ENCODE measurements around the gene ZNF536. TPM values are rescaled to one million over a fixed set of nuclear protein-coding genes. Genes with fewer than 3 reads are reported as not detected.

ZNF536 gene
- total RNA-seq, 4 donors from 2014 or later: 4.3 to 7.6 (median 5.5) TPM

DNA sequence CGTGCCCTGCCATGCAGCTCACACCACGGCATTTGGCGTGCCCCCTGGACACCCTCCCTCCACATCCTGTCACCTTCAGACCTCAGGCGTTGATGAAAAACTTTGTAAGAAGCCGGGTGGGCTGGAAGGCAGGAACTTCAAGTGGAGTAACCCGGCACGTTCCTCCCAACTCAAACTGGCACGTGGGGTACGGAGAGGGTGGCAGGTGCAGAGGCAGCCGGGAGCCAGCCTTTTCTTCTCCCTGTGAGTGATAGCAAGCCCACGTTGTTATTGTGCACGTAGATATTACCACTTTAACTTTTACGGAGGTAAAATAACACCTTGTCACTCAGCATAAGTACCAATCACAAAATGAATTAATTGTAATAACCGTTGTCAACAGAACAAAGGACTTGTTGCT is 198.0 kb downstream of the ZNF536 start:
- no peak overlapping the region for H3K4me3 ChIP-seq
- no peaks in the 10 kb centered on the region for H3K36me3 ChIP-seq
- ATAC-seq: no peak
- peaks cover 19% of the 10 kb centered on the region for H3K27me3 ChIP-seq
- H3K4me1 ChIP-seq: no peaks in the 10 kb centered on the region
- 65 to 69% methylated on average over 8 of the region's 14 CpGs for WGBS, 2 donors (ENCODE audit: low coverage in 1 of 2)
- no peak overlapping the region for H3K27ac ChIP-seq
- TF ChIP-seq, protein P1, sequence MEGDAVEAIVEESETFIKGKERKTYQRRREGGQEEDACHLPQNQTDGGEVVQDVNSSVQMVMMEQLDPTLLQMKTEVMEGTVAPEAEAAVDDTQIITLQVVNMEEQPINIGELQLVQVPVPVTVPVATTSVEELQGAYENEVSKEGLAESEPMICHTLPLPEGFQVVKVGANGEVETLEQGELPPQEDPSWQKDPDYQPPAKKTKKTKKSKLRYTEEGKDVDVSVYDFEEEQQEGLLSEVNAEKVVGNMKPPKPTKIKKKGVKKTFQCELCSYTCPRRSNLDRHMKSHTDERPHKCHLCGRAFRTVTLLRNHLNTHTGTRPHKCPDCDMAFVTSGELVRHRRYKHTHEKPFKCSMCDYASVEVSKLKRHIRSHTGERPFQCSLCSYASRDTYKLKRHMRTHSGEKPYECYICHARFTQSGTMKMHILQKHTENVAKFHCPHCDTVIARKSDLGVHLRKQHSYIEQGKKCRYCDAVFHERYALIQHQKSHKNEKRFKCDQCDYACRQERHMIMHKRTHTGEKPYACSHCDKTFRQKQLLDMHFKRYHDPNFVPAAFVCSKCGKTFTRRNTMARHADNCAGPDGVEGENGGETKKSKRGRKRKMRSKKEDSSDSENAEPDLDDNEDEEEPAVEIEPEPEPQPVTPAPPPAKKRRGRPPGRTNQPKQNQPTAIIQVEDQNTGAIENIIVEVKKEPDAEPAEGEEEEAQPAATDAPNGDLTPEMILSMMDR (IDR thresholded peaks at IDR 0.05): no peak
- no peak for TF ChIP-seq POLR2AphosphoS5 (IDR thresholded peaks at IDR 0.05)
- TF ChIP-seq POLR2A (IDR thresholded peaks at IDR 0.05): no peak
- TF ChIP-seq EP300 (IDR thresholded peaks at IDR 0.05): no peak
- no peaks in the 10 kb centered on the region for H3K9me3 ChIP-seq

DNA sequence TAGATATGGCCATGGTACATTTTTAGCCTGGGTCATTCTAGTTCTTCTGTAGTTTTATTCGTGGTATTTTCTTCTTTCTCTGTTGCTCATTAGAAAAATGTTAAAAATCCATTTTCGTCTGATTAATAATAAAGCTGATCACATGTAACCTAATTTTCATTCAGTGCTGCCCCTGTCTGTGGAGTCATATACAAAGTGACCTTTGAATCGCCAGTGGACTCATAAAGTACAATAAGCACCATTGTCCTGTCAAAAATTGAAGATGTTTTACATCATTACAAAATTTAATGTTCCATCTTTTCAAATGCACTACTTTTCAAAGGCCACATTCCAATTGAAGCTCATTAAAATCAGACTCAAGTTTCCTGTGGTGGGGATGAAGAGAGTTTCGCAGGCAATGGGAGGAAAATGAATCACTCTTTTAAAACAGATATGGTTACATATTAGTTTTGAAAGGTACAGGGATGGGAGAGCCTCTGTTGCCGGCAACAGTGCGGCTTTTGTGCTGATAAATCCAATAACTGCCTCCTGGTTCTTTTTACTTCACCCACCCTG is 205.4 kb downstream of the ZNF536 start:
- 58 to 63% methylated on average over 6 of the region's 6 CpGs for WGBS, 2 donors (ENCODE audit: low coverage in 1 of 2)
- H3K27me3 ChIP-seq: peaks cover 22% of the 10 kb centered on the region
- no peak for TF ChIP-seq EP300 (IDR thresholded peaks at IDR 0.05)
- no peak for TF ChIP-seq POLR2A (IDR thresholded peaks at IDR 0.05)
- TF ChIP-seq POLR2AphosphoS5 (IDR thresholded peaks at IDR 0.05): no peak
- TF ChIP-seq, protein P1 (IDR thresholded peaks at IDR 0.05): no peak
- H3K36me3 ChIP-seq: no peaks in the 10 kb centered on the region
- no peaks in the 10 kb centered on the region for H3K4me1 ChIP-seq
- H3K9me3 ChIP-seq: no peaks in the 10 kb centered on the region
- no peak for ATAC-seq
- no peak overlapping the region for H3K4me3 ChIP-seq
- peak overlapping the region in 1 of 4 donors; percentile 29 for H3K27ac ChIP-seq

DNA sequence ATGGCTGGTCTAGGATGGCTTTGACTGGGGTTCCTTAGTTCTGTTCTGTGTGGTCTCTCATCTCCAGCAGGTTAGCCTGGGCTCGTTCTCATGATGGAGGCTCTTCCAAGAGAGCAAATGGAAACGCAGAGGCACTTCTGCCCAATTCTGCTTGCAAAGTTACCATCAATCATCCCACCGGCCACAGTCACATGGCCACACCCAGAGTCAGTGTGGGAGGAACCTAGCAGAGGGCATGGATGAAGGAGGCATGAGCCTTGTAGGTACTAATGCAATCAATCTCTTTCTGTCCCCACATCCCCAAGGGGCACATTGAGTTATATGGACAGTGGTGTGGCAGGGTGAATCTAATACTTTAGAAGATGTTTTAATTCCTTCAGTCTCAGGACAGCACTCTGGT is 207.2 kb downstream of the ZNF536 start:
- H3K27ac ChIP-seq: no peak overlapping the region
- H3K36me3 ChIP-seq: no peaks in the 10 kb centered on the region
- H3K4me1 ChIP-seq: no peaks in the 10 kb centered on the region
- no peak overlapping the region for H3K4me3 ChIP-seq
- H3K27me3 ChIP-seq: peaks cover 25% of the 10 kb centered on the region
- TF ChIP-seq POLR2AphosphoS5 (IDR thresholded peaks at IDR 0.05): no peak
- TF ChIP-seq POLR2A (IDR thresholded peaks at IDR 0.05): no peak
- TF ChIP-seq EP300 (IDR thresholded peaks at IDR 0.05): no peak
- TF ChIP-seq, protein P1 (IDR thresholded peaks at IDR 0.05): no peak
- H3K9me3 ChIP-seq: no peaks in the 10 kb centered on the region
- WGBS, 2 donors (ENCODE audit: low coverage in 1 of 2): 69 to 79% methylated on average over 2 to 3 of the region's 3 CpGs
- no peak for ATAC-seq

DNA sequence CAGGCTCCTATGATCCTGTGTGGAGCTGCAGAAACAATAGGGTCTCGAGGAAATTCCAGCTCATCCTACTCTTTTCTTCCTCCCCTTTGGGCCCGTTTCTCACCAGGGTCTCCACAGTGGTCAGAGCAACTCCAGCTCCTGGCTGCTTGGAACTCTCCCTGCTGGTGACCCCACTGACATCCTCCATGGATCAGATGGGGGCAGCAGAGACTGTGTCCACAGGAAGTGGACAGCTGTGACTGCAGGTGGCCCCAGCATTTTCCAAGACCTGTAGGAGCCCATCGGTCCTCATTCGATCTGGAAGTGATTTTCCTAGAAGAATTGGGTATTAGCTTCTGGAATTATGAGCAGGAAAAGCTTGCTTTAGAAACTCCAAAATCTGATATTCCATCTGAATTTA is 208.5 kb downstream of the ZNF536 start:
- Histone ChIP-seq H3K4me1 (no peaks in the 10 kb centered on the region), H3K9me3 (no peaks in the 10 kb centered on the region), H3K36me3 (no peaks in the 10 kb centered on the region), H3K27ac (no peak overlapping the region), H3K27me3 (peaks cover 25% of the 10 kb centered on the region), H3K4me3 (no peak overlapping the region)
- WGBS, 2 donors (ENCODE audit: low coverage in 1 of 2): 64% methylated on average over 4 of the region's 4 CpGs; no CpG with 5 or more reads in 1 of the 2 donors
- TF ChIP-seq POLR2AphosphoS5 (IDR thresholded peaks at IDR 0.05) (no peak), EP300 (IDR thresholded peaks at IDR 0.05) (no peak), POLR2A (IDR thresholded peaks at IDR 0.05) (no peak)
- TF ChIP-seq, protein P1 (IDR thresholded peaks at IDR 0.05): no peak
- ATAC-seq: no peak

DNA sequence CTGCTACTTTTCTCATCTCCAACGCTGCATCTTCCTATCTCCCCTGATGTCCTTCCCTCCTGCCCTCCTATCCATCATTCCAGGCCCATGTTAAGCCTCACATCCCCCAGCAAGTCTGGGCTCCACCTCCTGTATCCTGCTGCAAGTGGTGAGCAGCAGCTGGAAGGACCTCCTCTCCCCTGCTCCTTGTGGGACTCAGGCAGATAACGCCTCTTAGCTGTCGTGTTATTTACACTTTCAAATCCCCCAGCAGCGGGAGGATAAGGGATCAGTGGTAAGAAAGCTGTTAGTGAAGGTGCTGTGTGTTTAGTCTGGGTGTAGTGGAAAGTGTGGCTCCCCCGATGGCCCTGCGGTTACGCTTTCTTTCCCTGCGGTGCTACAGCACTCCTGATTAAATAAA is 211.9 kb downstream of the ZNF536 start:
- no peak overlapping the region for H3K4me3 ChIP-seq
- H3K36me3 ChIP-seq: no peaks in the 10 kb centered on the region
- WGBS, 2 donors (ENCODE audit: low coverage in 1 of 2): 11 to 42% methylated on average over 5 to 8 of the region's 8 CpGs
- H3K27me3 ChIP-seq: peaks cover 22% of the 10 kb centered on the region
- H3K4me1 ChIP-seq: no peaks in the 10 kb centered on the region
- no peak for ATAC-seq
- no peak for TF ChIP-seq POLR2A (IDR thresholded peaks at IDR 0.05)
- TF ChIP-seq EP300 (IDR thresholded peaks at IDR 0.05): no peak
- no peak for TF ChIP-seq POLR2AphosphoS5 (IDR thresholded peaks at IDR 0.05)
- TF ChIP-seq, protein P1 (IDR thresholded peaks at IDR 0.05): no peak
- H3K27ac ChIP-seq: no peak overlapping the region
- no peaks in the 10 kb centered on the region for H3K9me3 ChIP-seq
